ENCODE measurements around the gene PTPRN2. TPM values are rescaled to one million over a fixed set of nuclear protein-coding genes. Genes with fewer than 3 reads are reported as not detected.

PTPRN2 gene
- total and polyA plus RNA-seq, 9 of the 15 experiments (the other 6 are each of a cell fraction or from before 2014, with no cell fraction given), result not detected

GRCh38 chr7:157817433-157817832 is 770.2 kb downstream of the PTPRN2 start:
- Histone ChIP-seq H3K27me3 (ENCODE audit: control insufficient read depth in 2 of 2, insufficient read depth in 2 of 2, low read length in 2 of 2) (peaks cover 11 to 55% of the 10 kb centered on the region in 2 experiments; a peak in 4 of 5 replicates), H3K4me3 (no peak overlapping the region), H3K9me1 (ENCODE audit: control insufficient read depth, insufficient read depth, low read length) (no peaks in the 10 kb centered on the region), H3K79me2 (ENCODE audit: control insufficient read depth, insufficient read depth, low read length) (no peaks in the 10 kb centered on the region), H2AFZ (ENCODE audit: low read depth, low read length) (no peak overlapping the region), H3K27ac (ENCODE audit: extremely low read depth, low read depth, low read length) (no peak overlapping the region), H3K4me1 (replicated peaks in 1 of 2; ENCODE audit: control insufficient read depth in 2 of 2, insufficient read depth in 2 of 2, low read length in 2 of 2) (peaks cover 0 to 13% of the 10 kb centered on the region in 2 experiments; a peak in 1 of 5 replicates), H3K9me3 (replicated peaks; ENCODE audit: control insufficient read depth, insufficient read depth, low read depth, low read length) (no peaks in the 10 kb centered on the region; the same call in 1 of the 2 replicates), H4K20me1 (replicated peaks; ENCODE audit: control insufficient read depth, insufficient read depth, low read length) (peaks cover 2% of the 10 kb centered on the region; the same call in 1 of the 2 replicates), H3K4me2 (ENCODE audit: insufficient read depth, low read length) (no peak overlapping the region), H3K9ac (ENCODE audit: insufficient read depth in 1 of 2, low read depth in 2 of 2, low read length in 2 of 2) (no peak overlapping the region), H3K36me3 (ENCODE audit: control insufficient read depth, insufficient read depth, low read length) (no peaks in the 10 kb centered on the region)
- FAIRE-seq (peak; percentile 65), ATAC-seq (no peak), DNase-seq (ENCODE audit: extremely low read depth in 1 of 4, low spot score in 3 of 4) (no peak)
- in situ Hi-C loops (cut with MboI) (no loop called here), intact Hi-C loops (cut with micrococcal nuclease) (no loop called here)
- 4% methylated on average over 11 of the region's 11 CpGs for WGBS (ENCODE audit: insufficient coverage, low coverage, missing lambda C conversion rate)
- ChIA-PET CTCF (ENCODE audit: low intra/inter-chr PET ratio) (no interaction called here), POLR2A (no interaction called here)
- no TSS peak for BruUV-seq (replicated peaks)
- TF ChIP-seq ZNF431 (CRISPR knock-in tag; IDR thresholded peaks at IDR 0.05) (no peak), TCF7 (IDR thresholded peaks at IDR 0.05; ENCODE audit: borderline replicate concordance) (no peak), FOSL1 (tag; conservative IDR thresholded peaks at IDR 0.05) (no peak), ZNF518B (CRISPR knock-in tag; IDR thresholded peaks at IDR 0.05) (no peak), ZNF133 (CRISPR knock-in tag; IDR thresholded peaks at IDR 0.05) (no peak), ELF4 (CRISPR knock-in tag; IDR thresholded peaks at IDR 0.05) (no peak), ZNF511 (CRISPR knock-in tag; IDR thresholded peaks at IDR 0.05) (no peak), ETV6 (IDR thresholded peaks at IDR 0.05; ENCODE audit: borderline replicate concordance in 1 of 2, low read depth in 2 of 2, low read length in 1 of 2) (no peak), ETV6 (CRISPR knock-in tag; IDR thresholded peaks at IDR 0.05; ENCODE audit: borderline replicate concordance) (no peak), FOXK1 (CRISPR knock-in tag; IDR thresholded peaks at IDR 0.05; ENCODE audit: borderline replicate concordance) (no peak), MNT (conservative IDR thresholded peaks at IDR 0.05) (no peak), POLR2A (conservative IDR thresholded peaks at IDR 0.05) (no peak), FOXM1 (IDR thresholded peaks at IDR 0.05; ENCODE audit: low read depth) (no peak), FOXM1 (CRISPR knock-in tag; IDR thresholded peaks at IDR 0.05; ENCODE audit: low read depth) (no peak), PTTG1 (tag; IDR thresholded peaks at IDR 0.05; ENCODE audit: low read depth) (no peak), ZNF77 (CRISPR knock-in tag; IDR thresholded peaks at IDR 0.05) (no peak), HDAC1 (IDR thresholded peaks at IDR 0.05) (no peak), GMEB1 (CRISPR knock-in tag; IDR thresholded peaks at IDR 0.05) (no peak)
